Endothelial cell of umbilical vein (primary cell): ENCODE results near the gene BRF1. TPM values are rescaled to one million over a fixed set of nuclear protein-coding genes. Genes with fewer than 3 reads are reported as not detected.

Experiments used
- BruUV-seq: library from RNA; stranded (reverse); fragments of 400-500 nt; replicated peaks from 2 replicates; lab custom pipeline; 2021; lab: Mats Ljungman, UMichigan
- CTCF ChIA-PET: fragments of 300-600, 350-600 bp; sonication (Branson Sonifier 250); formaldehyde crosslinking; loops from one replicate; lab custom pipeline; 2021; ENCODE audit warnings: antibody characterized with exemption, inconsistent platforms; lab: Charles Lee
- POLR2A ChIA-PET: fragments of 300-600, 350-600 bp; sonication (Branson Sonifier 250); formaldehyde crosslinking; loops from one replicate; lab custom pipeline; 2021; ENCODE audit warnings: antibody characterized with exemption, inconsistent platforms; lab: Charles Lee
- DNase-seq: peaks from one replicate; pipeline ENCODE4 v3.0.0-alpha.2; 2011; ENCODE audit warnings: low read depth, low spot score
- FAIRE-seq: peaks from 2 replicates; lab custom pipeline; 2011; peaks lifted over from hg19 to GRCh38; lab: Jason Lieb, UNC
- H2AFZ ChIP-seq: 2 replicates; pipeline ENCODE4 v1.6.0; 2012; ENCODE audit warnings: low read depth, low read length, control low read depth, inconsistent platforms
- H3K27ac ChIP-seq: 2 replicates; pipeline ENCODE4 v1.5.1; 2011; ENCODE audit warnings: low read depth, mild to moderate bottlenecking, control low read depth, low read length, moderate library complexity; ENCODE audit not compliant: insufficient read depth
- H3K27me3 ChIP-seq, 2 experiments: 2 replicates each; pipeline versions ENCODE4 v1.6.0 to v1.6.1; 2011; ENCODE audit warnings: low read length in 2 of 2, mixed read lengths in 1 of 2; ENCODE audit not compliant: control insufficient read depth in 2 of 2, insufficient read depth in 2 of 2
- H3K36me3 ChIP-seq, 2 experiments: 2 replicates in 1 of 2; 3 replicates in 1 of 2; pipeline ENCODE4 v1.5.1; 2011; ENCODE audit warnings: low read length in 2 of 2, mild to moderate bottlenecking in 1 of 2, moderate library complexity in 1 of 2; ENCODE audit not compliant: control insufficient read depth in 2 of 2, insufficient read depth in 2 of 2; ENCODE audit errors: extremely low read depth in 1 of 2
- H3K4me1 ChIP-seq: 3 replicates; pipeline ENCODE4 v1.5.1; 2011; ENCODE audit warnings: mild to moderate bottlenecking, low read length; ENCODE audit not compliant: control insufficient read depth, insufficient read depth; ENCODE audit errors: extremely low read depth
- H3K4me2 ChIP-seq: 2 replicates; pipeline ENCODE4 v1.6.1; 2011; ENCODE audit warnings: low read length, control low read depth, mixed read lengths; ENCODE audit not compliant: insufficient read depth
- H3K4me3 ChIP-seq, 3 experiments: fragments of 200-600 bp in 1 of 3; sonication (generic), shearing (Covaris generic) in 1 of 3; replicated peaks in 1 of 3; 2 replicates each; pipeline ENCODE4 v1.5.1; 2011 to 2016; ENCODE audit warnings: control low read depth in 3 of 3, low read length in 3 of 3, mild to moderate bottlenecking in 2 of 3, inconsistent platforms in 1 of 3, low read depth in 1 of 3, moderate library complexity in 1 of 3; ENCODE audit not compliant: insufficient read depth in 1 of 3
- H3K79me2 ChIP-seq: 2 replicates; pipeline ENCODE4 v1.6.0; 2012; ENCODE audit warnings: low read length, inconsistent platforms; ENCODE audit not compliant: control insufficient read depth, insufficient read depth
- H3K9ac ChIP-seq: replicated peaks from 2 replicates; pipeline ENCODE3; 2011; ENCODE audit warnings: low read length, control low read depth; ENCODE audit not compliant: insufficient read depth; ENCODE audit errors: extremely low read depth
- H3K9me1 ChIP-seq: replicated peaks from 3 replicates; pipeline ENCODE4 v1.6.0; 2011; ENCODE audit warnings: mild to moderate bottlenecking, low read length; ENCODE audit not compliant: control insufficient read depth, insufficient read depth; ENCODE audit errors: extremely low read depth
- H3K9me3 ChIP-seq: replicated peaks from 2 replicates; pipeline ENCODE4 v1.5.1; 2012; ENCODE audit warnings: low read length, inconsistent platforms; ENCODE audit not compliant: control insufficient read depth, insufficient read depth
- H4K20me1 ChIP-seq: replicated peaks from 2 replicates; pipeline ENCODE3; 2011; ENCODE audit warnings: mild to moderate bottlenecking, low read length; ENCODE audit not compliant: control insufficient read depth, insufficient read depth; ENCODE audit errors: extremely low read depth
- EZH2 ChIP-seq: IDR thresholded peaks from 2 replicates; pipeline ENCODE4 v1.6.1; 2012; ENCODE audit warnings: borderline replicate concordance, low read depth, mild to moderate bottlenecking, moderate library complexity, low read length, inconsistent platforms; ENCODE audit not compliant: severe bottlenecking
- FOS ChIP-seq: IDR thresholded peaks from 2 replicates; pipeline ENCODE4 v1.6.1; 2011; ENCODE audit warnings: mild to moderate bottlenecking, low read length, moderate library complexity, borderline replicate concordance; ENCODE audit not compliant: insufficient read depth
- GATA2 ChIP-seq: IDR thresholded peaks from 2 replicates; pipeline ENCODE4 v1.7.0; 2011; ENCODE audit warnings: low read depth, mild to moderate bottlenecking, moderate library complexity, mixed read lengths, low read length; ENCODE audit not compliant: insufficient read length, insufficient read depth
- JUN ChIP-seq: IDR thresholded peaks from 2 replicates; pipeline ENCODE4 v1.6.1; 2011; ENCODE audit warnings: borderline replicate concordance, low read depth; ENCODE audit not compliant: insufficient read length, insufficient read depth
- MYC ChIP-seq: IDR thresholded peaks from one replicate; pipeline ENCODE4 v1.6.1; 2011; ENCODE audit warnings: mild to moderate bottlenecking, low read depth, low read length
- POLR2A ChIP-seq: IDR thresholded peaks from 2 replicates; pipeline ENCODE4 v1.6.1; 2012; ENCODE audit warnings: low read depth, mild to moderate bottlenecking, control low read depth, low read length
- POLR2AphosphoS5 ChIP-seq: IDR thresholded peaks from 2 replicates; pipeline ENCODE4 v1.6.1; 2012; ENCODE audit warnings: low read depth, mild to moderate bottlenecking, control low read depth, low read length, moderate library complexity; ENCODE audit not compliant: insufficient read depth
- dilution Hi-C: fragments of 300-500 bp; cut with MboI; formaldehyde crosslinking; loops from one replicate; pipeline ENCODE4 v1.15.0; 2019; ENCODE audit warnings: low sequenced_read_pairs; ENCODE audit not compliant: extremely low pct_ligation_motif_present
- intact Hi-C: fragments of 100-400 bp; cut with micrococcal nuclease; formaldehyde crosslinking; loops from one replicate; pipeline ENCODE4 v1.10.0; 2022
- polyA plus RNA-seq, 4 experiments: library from polyadenylated mRNA; depleted of rRNA in 3 of 4; stranded (reverse) in 3 of 4; unstranded in 1 of 4; fragments of >200 nt; gene quantifications; 2 replicates each; pipeline versions ENCODE4 v1.2.1 to v1.2.3, GENCODE V29; 2011 to 2012; ENCODE audit warnings: missing spikeins in 1 of 4
- total RNA-seq: library from RNA; stranded (reverse); gene quantifications from 2 replicates; pipeline ENCODE4 v1.2.3, GENCODE V29; 2021
- TF ChIP-seq, protein P1 (sequence below): IDR thresholded peaks from 2 replicates; pipeline ENCODE4 v1.6.1; 2011; ENCODE audit not compliant: insufficient read depth, insufficient read length
- TF ChIP-seq, protein P2 (sequence below), 2 donors: IDR thresholded peaks; 1 replicate in 1 of 2; 2 replicates in 1 of 2; pipeline ENCODE4 v1.5.1; 2011; ENCODE audit warnings: low read length in 2 of 2, mild to moderate bottlenecking in 2 of 2, moderate library complexity in 2 of 2, control low read depth in 1 of 2, inconsistent platforms in 1 of 2, low read depth in 1 of 2; ENCODE audit not compliant: insufficient read depth in 1 of 2; ENCODE audit errors: extremely low read depth in 1 of 2

The BRF1 gene
- total and polyA plus RNA-seq, 2 donors (not counting 3 experiments of a cell fraction or from before 2014, with no cell fraction given): 19.0 to 47.2 TPM

DNA sequence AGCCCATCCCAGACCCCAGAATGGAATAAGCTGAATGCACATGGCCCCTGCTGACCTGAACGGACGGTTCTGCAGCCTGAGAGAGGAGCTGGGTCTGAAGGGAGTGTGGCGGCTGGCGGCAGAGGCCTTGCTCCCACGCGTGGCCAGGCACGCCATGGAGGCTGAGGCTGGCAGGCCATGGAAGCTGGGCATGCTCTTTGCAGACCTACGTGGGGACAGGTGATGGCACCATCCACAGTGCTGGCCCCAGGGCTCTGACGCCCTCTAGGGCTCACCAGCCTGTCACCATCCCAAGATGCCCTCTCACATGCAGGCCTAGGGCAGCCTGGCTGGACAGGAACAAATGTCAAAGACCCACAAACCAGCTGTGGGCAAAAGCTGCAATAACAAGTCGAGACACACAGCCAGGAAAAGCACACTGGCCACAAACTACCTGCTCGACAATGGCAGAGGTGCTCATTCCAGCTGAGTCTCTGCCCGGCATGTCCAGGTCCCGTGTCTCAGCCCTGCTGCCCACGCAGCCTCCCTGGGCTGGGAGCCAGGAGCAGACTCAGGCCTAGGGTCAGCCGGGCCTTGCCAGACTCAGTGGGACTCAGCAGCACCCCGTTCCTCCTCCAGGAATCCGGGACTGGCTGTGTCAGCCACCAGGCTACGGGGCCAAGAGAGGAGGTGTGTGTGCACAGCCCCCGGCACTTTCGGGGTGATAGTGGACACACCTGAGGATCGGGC, 32.8 kb downstream of the BRF1 start:
- Histone ChIP-seq H3K79me2 (peaks cover 2% of the 10 kb centered on the region), H3K4me1 (no peaks in the 10 kb centered on the region), H3K27me3 (no peaks in the 10 kb centered on the region), H2AFZ (no peak overlapping the region), H3K4me3 (no peak overlapping the region), H3K4me2 (no peak overlapping the region), H3K9me1 (no peaks in the 10 kb centered on the region), H4K20me1 (no peaks in the 10 kb centered on the region), H3K36me3 (peaks cover 0 to 5% of the 10 kb centered on the region in 2 experiments), H3K9me3 (no peaks in the 10 kb centered on the region), H3K27ac (no peak overlapping the region), H3K9ac (no peak overlapping the region)
- no TSS peak for BruUV-seq
- intact Hi-C loops (no loop called here), dilution Hi-C loops (no loop called here)
- TF ChIP-seq POLR2AphosphoS5 (no peak), GATA2 (no peak), JUN (no peak), EZH2 (no peak), POLR2A (no peak), MYC (no peak), FOS (no peak)
- TF ChIP-seq, protein P1, sequence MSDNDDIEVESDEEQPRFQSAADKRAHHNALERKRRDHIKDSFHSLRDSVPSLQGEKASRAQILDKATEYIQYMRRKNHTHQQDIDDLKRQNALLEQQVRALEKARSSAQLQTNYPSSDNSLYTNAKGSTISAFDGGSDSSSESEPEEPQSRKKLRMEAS: no peak
- TF ChIP-seq, protein P2, sequence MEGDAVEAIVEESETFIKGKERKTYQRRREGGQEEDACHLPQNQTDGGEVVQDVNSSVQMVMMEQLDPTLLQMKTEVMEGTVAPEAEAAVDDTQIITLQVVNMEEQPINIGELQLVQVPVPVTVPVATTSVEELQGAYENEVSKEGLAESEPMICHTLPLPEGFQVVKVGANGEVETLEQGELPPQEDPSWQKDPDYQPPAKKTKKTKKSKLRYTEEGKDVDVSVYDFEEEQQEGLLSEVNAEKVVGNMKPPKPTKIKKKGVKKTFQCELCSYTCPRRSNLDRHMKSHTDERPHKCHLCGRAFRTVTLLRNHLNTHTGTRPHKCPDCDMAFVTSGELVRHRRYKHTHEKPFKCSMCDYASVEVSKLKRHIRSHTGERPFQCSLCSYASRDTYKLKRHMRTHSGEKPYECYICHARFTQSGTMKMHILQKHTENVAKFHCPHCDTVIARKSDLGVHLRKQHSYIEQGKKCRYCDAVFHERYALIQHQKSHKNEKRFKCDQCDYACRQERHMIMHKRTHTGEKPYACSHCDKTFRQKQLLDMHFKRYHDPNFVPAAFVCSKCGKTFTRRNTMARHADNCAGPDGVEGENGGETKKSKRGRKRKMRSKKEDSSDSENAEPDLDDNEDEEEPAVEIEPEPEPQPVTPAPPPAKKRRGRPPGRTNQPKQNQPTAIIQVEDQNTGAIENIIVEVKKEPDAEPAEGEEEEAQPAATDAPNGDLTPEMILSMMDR (IDR thresholded peaks at IDR 0.05; ENCODE audit: extremely low read depth in 1 of 2, insufficient read depth in 1 of 2, low read depth in 1 of 2, low read length in 2 of 2): no peak
- CTCF ChIA-PET: interaction anchor here (0.9 to 1.8 kb wide), 2 partner anchors 84 to 178 kb away, joined by 3 to 6 read pairs; no protein-coding TSS in a partner anchor
- POLR2A ChIA-PET: no interaction called here
- DNase-seq (no peak), FAIRE-seq (no peak)
